Peyer's patch (tissue), 4 donors: Measurements from ENCODE around the gene KLF3.

ENCODE experiments used
- POLR2A ChIP-seq, 2 donors: fragments of 450-650 bp; IDR thresholded peaks; one replicate each; pipeline ENCODE4 v1.5.1; 2017; ENCODE audit warnings: antibody characterized with exemption in 2 of 2, mild to moderate bottlenecking in 2 of 2, moderate library complexity in 2 of 2
- TF ChIP-seq, protein P1 (sequence below), 6 experiments: fragments of 450-650 bp in 4 of 6; fragments of 200-600 bp in 2 of 6; sonication (generic) in 1 of 6; IDR thresholded peaks; one replicate each; pipeline ENCODE4 v1.5.1; 2017 to 2019; ENCODE audit warnings: antibody characterized with exemption in 6 of 6, mild to moderate bottlenecking in 3 of 6, moderate library complexity in 1 of 6

DNA sequence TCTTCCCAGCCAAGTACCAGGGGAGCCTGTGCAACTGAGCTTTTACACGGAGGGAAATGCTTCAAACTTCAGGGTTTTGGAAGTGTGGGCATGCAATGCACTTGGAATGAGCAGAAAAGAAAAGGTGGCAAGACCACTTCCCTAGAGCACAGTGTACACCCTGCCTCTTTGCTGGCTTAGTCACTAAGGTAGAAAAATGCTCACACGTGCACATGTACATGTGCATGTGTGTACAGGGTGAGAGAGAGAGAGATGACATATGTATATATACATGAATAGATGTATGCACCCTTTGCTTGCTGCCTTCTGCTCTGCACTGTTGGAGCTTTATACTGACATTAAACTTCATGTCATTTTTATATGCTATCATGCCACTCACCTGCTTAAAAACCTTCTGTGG is 7.9 kb upstream of the KLF3 start:
- TF ChIP-seq, protein P1, sequence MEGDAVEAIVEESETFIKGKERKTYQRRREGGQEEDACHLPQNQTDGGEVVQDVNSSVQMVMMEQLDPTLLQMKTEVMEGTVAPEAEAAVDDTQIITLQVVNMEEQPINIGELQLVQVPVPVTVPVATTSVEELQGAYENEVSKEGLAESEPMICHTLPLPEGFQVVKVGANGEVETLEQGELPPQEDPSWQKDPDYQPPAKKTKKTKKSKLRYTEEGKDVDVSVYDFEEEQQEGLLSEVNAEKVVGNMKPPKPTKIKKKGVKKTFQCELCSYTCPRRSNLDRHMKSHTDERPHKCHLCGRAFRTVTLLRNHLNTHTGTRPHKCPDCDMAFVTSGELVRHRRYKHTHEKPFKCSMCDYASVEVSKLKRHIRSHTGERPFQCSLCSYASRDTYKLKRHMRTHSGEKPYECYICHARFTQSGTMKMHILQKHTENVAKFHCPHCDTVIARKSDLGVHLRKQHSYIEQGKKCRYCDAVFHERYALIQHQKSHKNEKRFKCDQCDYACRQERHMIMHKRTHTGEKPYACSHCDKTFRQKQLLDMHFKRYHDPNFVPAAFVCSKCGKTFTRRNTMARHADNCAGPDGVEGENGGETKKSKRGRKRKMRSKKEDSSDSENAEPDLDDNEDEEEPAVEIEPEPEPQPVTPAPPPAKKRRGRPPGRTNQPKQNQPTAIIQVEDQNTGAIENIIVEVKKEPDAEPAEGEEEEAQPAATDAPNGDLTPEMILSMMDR (IDR thresholded peaks at IDR 0.05), result no peak
- TF ChIP-seq POLR2A (IDR thresholded peaks at IDR 0.05), result no peak
